ENCODE results near the gene ZNF280D. TPM values are rescaled to one million over a fixed set of nuclear protein-coding genes. Genes with fewer than 3 reads are reported as not detected.

ZNF280D gene
- total RNA-seq, 1 donor = 55.3 TPM

DNA sequence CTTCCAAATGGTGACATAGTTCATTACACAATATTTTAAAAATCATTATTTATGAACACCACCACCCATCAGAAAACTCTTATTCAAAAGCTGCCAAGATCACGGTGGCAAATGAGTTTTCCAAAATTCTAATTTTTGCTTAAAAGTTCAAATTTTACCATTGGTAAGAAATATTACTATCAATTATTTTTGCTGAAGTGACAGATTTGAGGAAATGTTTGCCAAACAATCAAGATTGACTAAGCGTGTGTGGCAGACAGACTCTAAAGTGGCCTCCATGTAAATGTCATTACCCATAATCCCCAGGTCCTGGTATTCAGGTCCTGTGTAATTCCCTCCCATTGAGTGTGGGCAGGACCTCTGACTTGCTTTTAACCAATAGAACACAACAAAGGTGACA, 35.0 kb downstream of the ZNF280D start:
- TF ChIP-seq, protein P1, sequence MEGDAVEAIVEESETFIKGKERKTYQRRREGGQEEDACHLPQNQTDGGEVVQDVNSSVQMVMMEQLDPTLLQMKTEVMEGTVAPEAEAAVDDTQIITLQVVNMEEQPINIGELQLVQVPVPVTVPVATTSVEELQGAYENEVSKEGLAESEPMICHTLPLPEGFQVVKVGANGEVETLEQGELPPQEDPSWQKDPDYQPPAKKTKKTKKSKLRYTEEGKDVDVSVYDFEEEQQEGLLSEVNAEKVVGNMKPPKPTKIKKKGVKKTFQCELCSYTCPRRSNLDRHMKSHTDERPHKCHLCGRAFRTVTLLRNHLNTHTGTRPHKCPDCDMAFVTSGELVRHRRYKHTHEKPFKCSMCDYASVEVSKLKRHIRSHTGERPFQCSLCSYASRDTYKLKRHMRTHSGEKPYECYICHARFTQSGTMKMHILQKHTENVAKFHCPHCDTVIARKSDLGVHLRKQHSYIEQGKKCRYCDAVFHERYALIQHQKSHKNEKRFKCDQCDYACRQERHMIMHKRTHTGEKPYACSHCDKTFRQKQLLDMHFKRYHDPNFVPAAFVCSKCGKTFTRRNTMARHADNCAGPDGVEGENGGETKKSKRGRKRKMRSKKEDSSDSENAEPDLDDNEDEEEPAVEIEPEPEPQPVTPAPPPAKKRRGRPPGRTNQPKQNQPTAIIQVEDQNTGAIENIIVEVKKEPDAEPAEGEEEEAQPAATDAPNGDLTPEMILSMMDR (IDR thresholded peaks at IDR 0.05; ENCODE audit: insufficient read depth, low read length) = no peak
- no peak overlapping the region for H3K4me3 ChIP-seq (ENCODE audit: low read depth, low read length)
- DNase-seq (ENCODE audit: low read depth) = no peak

DNA sequence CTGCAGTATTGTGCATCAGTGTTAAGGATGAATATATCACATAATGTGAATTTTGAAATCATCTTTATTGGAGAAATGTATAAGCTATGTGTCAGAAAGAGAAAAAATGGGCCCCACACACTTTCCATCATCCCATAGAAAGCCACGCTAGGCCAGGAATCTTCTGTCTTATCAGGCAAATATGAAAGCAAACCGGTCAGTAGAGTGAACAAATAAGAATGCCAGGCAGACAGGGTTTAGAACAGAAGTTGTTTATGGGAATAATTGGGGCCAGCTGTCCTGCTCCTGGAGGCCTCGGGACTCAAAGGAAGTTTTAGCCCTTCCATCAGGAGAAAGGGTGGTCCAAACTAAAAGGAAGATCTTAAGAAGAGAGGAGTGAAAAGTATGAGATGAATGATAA, 39.5 kb downstream of the ZNF280D start:
- H3K4me3 ChIP-seq (ENCODE audit: low read depth, low read length) = no peak overlapping the region
- TF ChIP-seq, protein P1 (IDR thresholded peaks at IDR 0.05; ENCODE audit: insufficient read depth, low read length) = no peak
- peak; percentile 6 for DNase-seq (ENCODE audit: low read depth)

DNA sequence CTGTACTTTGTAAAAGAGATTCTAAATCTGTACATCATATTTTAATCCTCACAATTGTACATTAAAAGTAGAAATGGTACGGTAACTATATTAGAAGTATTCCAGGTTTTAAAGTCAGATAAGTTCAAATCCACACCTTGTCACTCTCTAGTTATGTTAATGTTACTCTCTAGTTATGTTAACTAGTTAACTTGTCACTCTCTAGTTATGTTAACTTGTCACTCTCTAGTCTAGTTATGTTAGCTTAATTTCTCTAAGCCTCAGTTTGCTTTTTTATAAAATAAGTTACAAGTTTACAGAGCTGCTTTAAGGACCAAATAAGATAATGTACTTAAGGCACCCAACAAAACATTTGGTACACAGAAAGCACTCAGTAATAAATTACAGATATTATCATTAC, 42.6 kb downstream of the ZNF280D start:
- no peak overlapping the region for H3K4me3 ChIP-seq (ENCODE audit: low read depth, low read length)
- no peak for DNase-seq (ENCODE audit: low read depth)
- TF ChIP-seq, protein P1 (IDR thresholded peaks at IDR 0.05; ENCODE audit: insufficient read depth, low read length) = no peak

DNA sequence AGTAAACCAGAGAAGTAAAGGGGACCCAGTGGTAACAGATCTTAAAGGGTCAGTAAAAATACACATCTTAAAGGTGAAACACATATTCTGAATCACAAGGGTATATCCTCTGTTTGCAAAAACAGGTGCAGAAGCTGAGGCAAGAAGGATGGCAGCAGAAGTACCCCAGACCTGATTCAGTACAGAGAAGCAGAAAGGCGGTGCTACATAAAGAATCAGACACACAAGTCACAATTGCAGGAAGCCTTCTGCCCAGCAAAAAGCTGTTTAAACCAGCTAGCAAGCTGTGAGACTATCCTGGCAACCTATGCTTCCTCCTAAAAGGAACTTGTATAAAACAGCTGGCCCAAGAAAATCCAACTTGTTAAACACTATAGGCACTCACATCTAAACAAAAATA, 49.4 kb downstream of the ZNF280D start:
- DNase-seq (ENCODE audit: low read depth) = no peak
- TF ChIP-seq, protein P1 (IDR thresholded peaks at IDR 0.05; ENCODE audit: insufficient read depth, low read length) = no peak
- no peak overlapping the region for H3K4me3 ChIP-seq (ENCODE audit: low read depth, low read length)

DNA sequence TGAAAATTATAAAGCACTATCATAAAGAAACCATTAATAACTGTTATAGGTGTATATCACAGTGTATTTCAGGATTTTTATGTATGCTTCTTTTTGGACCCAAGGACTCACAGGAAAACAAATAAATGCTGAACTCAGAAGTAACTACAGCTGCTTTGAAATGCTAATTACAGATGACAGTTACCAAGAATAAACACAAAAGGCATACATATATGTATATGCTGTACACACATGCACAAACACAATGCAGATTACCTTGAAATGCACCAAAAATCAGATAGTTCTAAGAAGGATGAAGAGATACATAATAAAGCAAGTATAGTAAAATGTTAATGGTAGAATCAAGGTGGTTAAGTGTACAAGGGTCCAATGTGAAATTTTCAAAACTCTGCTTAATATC, 52.2 kb downstream of the ZNF280D start:
- TF ChIP-seq, protein P1 (IDR thresholded peaks at IDR 0.05; ENCODE audit: insufficient read depth, low read length) = no peak
- no peak overlapping the region for H3K4me3 ChIP-seq (ENCODE audit: low read depth, low read length)
- no peak for DNase-seq (ENCODE audit: low read depth)

DNA sequence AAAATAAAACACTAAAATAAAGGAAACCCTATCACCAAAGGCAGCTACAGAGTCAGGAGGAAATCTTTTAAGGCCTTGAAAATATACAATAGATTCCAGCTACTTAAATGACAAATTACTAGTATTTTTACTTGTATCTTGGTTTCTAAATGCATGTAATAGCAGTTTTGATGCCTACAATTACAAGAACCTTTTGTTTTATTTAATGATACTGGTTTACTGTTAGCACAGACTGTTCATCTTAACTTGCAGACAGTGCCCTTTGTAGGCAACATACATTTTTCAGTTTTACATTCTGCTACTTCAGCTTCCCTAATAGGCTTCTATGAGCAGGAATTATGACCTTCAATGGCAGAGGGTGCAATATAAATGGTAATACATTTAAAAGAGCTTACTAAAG, 54.1 kb downstream of the ZNF280D start:
- DNase-seq (ENCODE audit: low read depth) = no peak
- TF ChIP-seq, protein P1 (IDR thresholded peaks at IDR 0.05; ENCODE audit: insufficient read depth, low read length) = no peak
- H3K4me3 ChIP-seq (ENCODE audit: low read depth, low read length) = no peak overlapping the region

DNA sequence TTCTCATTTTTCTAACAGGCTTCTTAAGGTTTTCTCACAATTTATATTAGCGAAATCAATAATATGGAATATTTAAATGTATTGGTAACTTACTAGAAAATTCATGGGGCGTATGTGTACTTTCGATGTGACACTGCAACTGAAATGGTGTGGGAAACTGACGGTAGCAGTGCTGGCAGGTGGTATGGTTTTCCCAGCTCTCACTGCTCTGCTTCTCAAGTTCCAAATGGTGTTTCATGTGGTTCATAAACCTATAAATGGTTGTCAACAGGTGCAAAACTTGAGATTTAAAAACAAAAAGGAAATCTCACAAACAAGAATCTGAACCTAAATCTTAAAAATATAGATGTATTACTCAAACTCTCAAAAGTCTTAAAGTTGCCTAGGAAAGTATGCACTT, 54.7 kb downstream of the ZNF280D start:
- H3K4me3 ChIP-seq (ENCODE audit: low read depth, low read length) = no peak overlapping the region
- TF ChIP-seq, protein P1 (IDR thresholded peaks at IDR 0.05; ENCODE audit: insufficient read depth, low read length) = no peak

More for the DNA sequence above, 54.7 kb downstream of the ZNF280D start:
- no peak for DNase-seq (ENCODE audit: low read depth)

Data from fibroblast of the aortic adventitia (primary cell).